SK-N-SH treated with all-trans-retinoic acid at 6 μM for 48 hours (cell line): ENCODE results near the gene LYPD1.

ENCODE experiments used
- ARNTL ChIP-seq: fragments of 450-650 bp; formaldehyde crosslinking; IDR thresholded peaks from 2 replicates; pipeline ENCODE4 v1.5.0; 2020; ENCODE audit warnings: low read depth, mild to moderate bottlenecking, moderate library complexity, borderline replicate concordance
- RARB ChIP-seq: fragments of 250-450 bp; sonication (Bioruptor Pico); IDR thresholded peaks from 2 replicates; pipeline ENCODE4 v1.8.0; 2021; ENCODE audit warnings: mild to moderate bottlenecking, moderate library complexity
- ZNF565 ChIP-seq: fragments of 450-650 bp; formaldehyde crosslinking; conservative IDR thresholded peaks from 2 replicates; pipeline ENCODE4 v1.5.0; 2020; ENCODE audit warnings: low read depth, mild to moderate bottlenecking, moderate library complexity
- ZNF8 ChIP-seq: fragments of 450-650 bp; formaldehyde crosslinking; IDR thresholded peaks from 2 replicates; pipeline ENCODE4 v1.5.0; 2020; ENCODE audit warnings: mild to moderate bottlenecking, moderate library complexity

GRCh38 chr2:132615329-132616085, 54.5 kb downstream of the LYPD1 start:
- no peak for TF ChIP-seq RARB (CRISPR knock-in tag)
- no peak for TF ChIP-seq ARNTL
- no peak for TF ChIP-seq ZNF565 (CRISPR knock-in tag)
- TF ChIP-seq ZNF8 (CRISPR knock-in tag): no peak
